ENCODE results near the gene GSTT2B.
"Not testable (repeated sequence)": the region's sequence is repeated elsewhere in the genome, so short reads cannot be mapped to it uniquely, and the experiment has no call there.

Gene GSTT2B

GRCh38 chr22:23938328-23939016 is 22.5 kb downstream of the GSTT2B start:
- DNase-seq, result no peak

GRCh38 chr22:23926561-23926960 is 34.4 kb downstream of the GSTT2B start:
- no peak for DNase-seq

- DNase-seq, result no peak
Observed at GRCh38 chr22:23925020-23925606, 35.9 kb downstream of the GSTT2B start.

- DNase-seq, result no peak
Observed at GRCh38 chr22:23922921-23923320, 38.1 kb downstream of the GSTT2B start.

GRCh38 chr22:23921586-23922201 is 39.3 kb downstream of the GSTT2B start:
- DNase-seq, result not testable (repeated sequence)

GRCh38 chr22:23920267-23920611 is 40.8 kb downstream of the GSTT2B start:
- DNase-seq, result not testable (repeated sequence)

GRCh38 chr22:23915290-23915689 is 45.7 kb downstream of the GSTT2B start:
- DNase-seq, result no peak

GRCh38 chr22:23913661-23914353 is 47.2 kb downstream of the GSTT2B start:
- peak; percentile 100 for DNase-seq

GRCh38 chr22:23913306-23913660 is 47.7 kb downstream of the GSTT2B start:
- DNase-seq, result peak; percentile 49

- DNase-seq, result no peak
Observed at GRCh38 chr22:23912293-23912903, 48.6 kb downstream of the GSTT2B start.

GRCh38 chr22:23911318-23911980 is 49.5 kb downstream of the GSTT2B start:
- no peak for DNase-seq

- no peak for DNase-seq
Observed at GRCh38 chr22:23910496-23911190, 50.4 kb downstream of the GSTT2B start.

GRCh38 chr22:23909296-23909898 is 51.6 kb downstream of the GSTT2B start:
- no peak for DNase-seq

GRCh38 chr22:23908587-23909205 is 52.3 kb downstream of the GSTT2B start:
- DNase-seq, result no peak

- not testable (repeated sequence) for DNase-seq
Observed at GRCh38 chr22:23907423-23907822, 53.6 kb downstream of the GSTT2B start.
